KMS-11 (cell line): Measurements from ENCODE around the gene TMEM253.

Source experiments
- H2AFZ ChIP-seq: fragments of 200-600 bp; sonication (generic); 2 replicates; pipeline ENCODE4 v1.6.1; 2016; ENCODE audit warnings: antibody characterized with exemption, mixed run types, low read depth
- H3K27ac ChIP-seq: fragments of 200-600 bp; sonication (generic); 2 replicates; pipeline ENCODE4 v1.6.1; 2016; ENCODE audit warnings: mild to moderate bottlenecking, mixed run types
- H3K27me3 ChIP-seq: fragments of 200-600 bp; sonication (generic); 2 replicates; pipeline ENCODE4 v1.6.1; 2017; ENCODE audit warnings: mild to moderate bottlenecking, low read depth, mixed run types, moderate library complexity; ENCODE audit not compliant: insufficient read depth
- H3K36me3 ChIP-seq: fragments of 200-600 bp; sonication (generic); 2 replicates; pipeline ENCODE4 v1.6.1; 2017; ENCODE audit warnings: mild to moderate bottlenecking, mixed run types; ENCODE audit not compliant: insufficient read depth
- H3K4me1 ChIP-seq: fragments of 200-600 bp; sonication (generic); 2 replicates; pipeline ENCODE4 v1.6.1; 2016; ENCODE audit warnings: mild to moderate bottlenecking, low read depth, mixed run types; ENCODE audit not compliant: poor library complexity, severe bottlenecking
- H3K4me2 ChIP-seq: fragments of 200-600 bp; sonication (generic); 2 replicates; pipeline ENCODE4 v1.7.0; 2016; ENCODE audit warnings: mild to moderate bottlenecking, mixed run types
- H3K4me3 ChIP-seq: fragments of 200-600 bp; sonication (generic); IDR thresholded peaks from 2 replicates; pipeline ENCODE4 v1.6.1; 2017; ENCODE audit warnings: low read depth, low read length, mixed read lengths; ENCODE audit not compliant: insufficient read depth
- H3K79me2 ChIP-seq: fragments of 200-600 bp; sonication (generic); 2 replicates; pipeline ENCODE4 v1.6.1; 2016; ENCODE audit warnings: low read depth, mixed run types; ENCODE audit not compliant: insufficient read depth
- H3K9ac ChIP-seq: fragments of 200-600 bp; sonication (generic); 2 replicates; pipeline ENCODE4 v1.6.1; 2016; ENCODE audit warnings: mild to moderate bottlenecking, mixed run types
- H4K20me1 ChIP-seq: fragments of 200-600 bp; sonication (generic); 2 replicates; pipeline ENCODE4 v1.6.1; 2016; ENCODE audit warnings: mild to moderate bottlenecking, mixed run types; ENCODE audit not compliant: insufficient read depth
- CTCF ChIP-seq: fragments of 200-600 bp; sonication (generic); conservative IDR thresholded peaks from 2 replicates; pipeline ENCODE4 v1.6.1; 2017; ENCODE audit warnings: low read depth, mild to moderate bottlenecking, antibody characterized with exemption, low read length, moderate library complexity, mixed read lengths

Gene TMEM253

DNA sequence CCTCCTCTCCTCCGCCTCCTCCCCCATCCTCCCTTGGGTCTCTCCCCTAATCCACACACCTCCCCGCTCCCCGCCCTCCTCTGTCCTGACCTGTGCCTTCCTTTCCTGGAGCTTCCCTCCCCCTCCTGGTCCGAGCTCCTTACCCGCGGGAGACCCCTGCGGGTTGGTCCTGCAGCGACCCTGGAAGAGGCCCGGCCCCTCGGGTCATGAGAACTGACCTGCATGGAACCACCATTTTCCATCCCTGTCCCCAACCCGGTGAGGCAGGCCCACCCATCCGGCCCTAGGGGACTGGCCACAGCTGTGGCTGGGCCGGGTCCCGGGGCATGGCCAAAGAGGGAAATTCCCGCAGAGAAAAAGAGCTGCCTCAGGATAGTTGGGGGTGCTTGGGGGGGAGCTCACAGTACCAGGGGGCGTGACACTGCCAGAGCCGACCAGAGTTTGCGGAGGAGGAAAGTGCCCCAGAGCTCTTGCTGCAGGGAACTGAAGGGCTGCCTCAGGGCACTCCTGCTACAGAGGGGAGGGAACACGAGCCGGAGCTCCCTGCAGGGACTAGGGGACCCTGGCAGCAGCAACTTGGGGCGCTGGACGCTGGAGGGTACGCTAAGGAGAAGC is 30.1 kb upstream of the TMEM253 start:
- no peaks in the 10 kb centered on the region for H3K79me2 ChIP-seq
- H3K4me3 ChIP-seq = no peak overlapping the region
- no peak for TF ChIP-seq CTCF
- peaks cover 14% of the 10 kb centered on the region for H3K4me1 ChIP-seq
- H3K27ac ChIP-seq = peak overlapping the region; percentile 30; the same call in 1 of the 2 replicates
- H3K27me3 ChIP-seq = no peaks in the 10 kb centered on the region
- H2AFZ ChIP-seq = peak overlapping the region; percentile 75
- H3K9ac ChIP-seq = peak overlapping the region; percentile 39; the same call in 1 of the 2 replicates
- no peaks in the 10 kb centered on the region for H4K20me1 ChIP-seq
- H3K4me2 ChIP-seq = peak overlapping the region; percentile 86
- no peaks in the 10 kb centered on the region for H3K36me3 ChIP-seq

- Histone ChIP-seq H3K27me3 (no peaks in the 10 kb centered on the region), H4K20me1 (no peaks in the 10 kb centered on the region), H3K79me2 (no peaks in the 10 kb centered on the region), H3K4me2 (peak overlapping the region; percentile 86), H2AFZ (peak overlapping the region; percentile 75), H3K4me3 (no peak overlapping the region), H3K9ac (peak overlapping the region; percentile 50; the same call in 1 of the 2 replicates), H3K36me3 (no peaks in the 10 kb centered on the region), H3K4me1 (peaks cover 13% of the 10 kb centered on the region), H3K27ac (peak overlapping the region; percentile 46)
- no peak for TF ChIP-seq CTCF
These were observed 29.4 kb upstream of the TMEM253 start for GRCh38 chr14:21071225-21072030.

DNA sequence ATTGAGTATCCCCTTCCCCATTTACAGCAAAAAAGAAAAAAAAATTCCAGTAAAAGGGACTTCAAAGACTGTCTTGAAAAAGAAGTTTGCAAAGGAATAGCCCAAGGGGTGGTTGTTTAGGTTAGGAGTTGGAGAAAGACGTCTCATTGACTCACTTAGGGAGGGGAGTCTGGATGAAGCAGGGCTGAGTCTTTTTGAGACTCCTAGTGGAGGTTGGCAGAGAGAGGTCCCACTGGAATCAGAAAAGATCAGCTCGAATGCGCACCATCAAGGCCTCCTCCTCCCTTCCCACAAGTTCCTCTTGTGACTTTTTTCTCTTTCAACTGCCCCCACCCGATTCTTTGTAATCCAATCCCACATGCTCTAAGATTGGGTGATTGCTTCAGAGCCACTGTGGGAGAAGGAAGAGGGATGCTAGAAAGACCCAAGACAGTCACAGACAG is 28.8 kb upstream of the TMEM253 start:
- Histone ChIP-seq H3K4me2 (peak overlapping the region; percentile 69; the same call in 1 of the 2 replicates), H3K79me2 (no peaks in the 10 kb centered on the region), H2AFZ (peak overlapping the region; percentile 75), H3K9ac (peak overlapping the region; percentile 50; the same call in 1 of the 2 replicates), H4K20me1 (no peaks in the 10 kb centered on the region), H3K27me3 (no peaks in the 10 kb centered on the region), H3K36me3 (no peaks in the 10 kb centered on the region), H3K4me1 (peaks cover 8% of the 10 kb centered on the region), H3K4me3 (no peak overlapping the region), H3K27ac (peak overlapping the region; percentile 46; the same call in 1 of the 2 replicates)
- no peak for TF ChIP-seq CTCF

GRCh38 chr14:21072781-21073339 is 28.0 kb upstream of the TMEM253 start:
- no peak overlapping the region for H3K27ac ChIP-seq
- H2AFZ ChIP-seq = no peak overlapping the region
- H3K4me3 ChIP-seq = no peak overlapping the region
- no peaks in the 10 kb centered on the region for H3K27me3 ChIP-seq
- TF ChIP-seq CTCF = no peak
- H3K79me2 ChIP-seq = no peaks in the 10 kb centered on the region
- H3K4me2 ChIP-seq = no peak overlapping the region
- H3K36me3 ChIP-seq = no peaks in the 10 kb centered on the region
- H4K20me1 ChIP-seq = no peaks in the 10 kb centered on the region
- H3K4me1 ChIP-seq = peaks cover 8% of the 10 kb centered on the region
- no peak overlapping the region for H3K9ac ChIP-seq
